OCI-LY7 (cell line): ENCODE data around the gene TBC1D4.

Experiments used
- EZH2phosphoT487 ChIP-seq: fragments of 200-600 bp; sonication (generic); IDR thresholded peaks from 2 replicates; pipeline ENCODE4 v1.6.1; 2018; ENCODE audit warnings: low read depth, borderline replicate concordance, mild to moderate bottlenecking, mixed run types, antibody characterized with exemption, low read length, moderate library complexity, mixed read lengths
- TF ChIP-seq, protein P1 (sequence below): fragments of 200-600 bp; sonication (generic); conservative IDR thresholded peaks from 2 replicates; pipeline ENCODE4 v1.5.1; 2014; ENCODE audit warnings: mild to moderate bottlenecking, antibody characterized with exemption, low read length, moderate library complexity, mixed read lengths

DNA sequence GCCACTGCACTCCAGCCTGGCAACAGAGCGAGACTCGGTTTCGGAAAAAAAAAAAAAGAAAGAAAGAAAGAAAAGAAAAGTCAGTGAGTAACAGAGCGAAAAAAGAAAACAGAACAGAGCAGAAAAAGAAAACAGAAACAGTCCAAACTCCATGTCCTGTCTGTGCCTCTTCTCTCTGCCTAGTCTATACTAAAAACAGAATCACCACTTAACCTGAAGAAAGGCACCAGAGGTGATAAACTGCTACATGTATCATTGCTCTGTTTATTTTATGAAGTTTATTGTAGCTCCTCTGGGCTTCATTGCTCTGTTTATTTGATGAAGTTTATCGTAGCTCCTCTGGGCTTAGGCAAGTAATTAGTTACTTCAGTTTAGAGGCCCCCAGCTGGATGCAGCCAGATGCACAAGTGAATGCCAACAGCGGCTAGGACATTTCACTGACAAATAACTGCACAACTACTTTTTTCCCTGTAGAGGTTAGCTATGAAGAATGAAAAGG, 39.2 kb downstream of the TBC1D4 start:
- TF ChIP-seq, protein P1, sequence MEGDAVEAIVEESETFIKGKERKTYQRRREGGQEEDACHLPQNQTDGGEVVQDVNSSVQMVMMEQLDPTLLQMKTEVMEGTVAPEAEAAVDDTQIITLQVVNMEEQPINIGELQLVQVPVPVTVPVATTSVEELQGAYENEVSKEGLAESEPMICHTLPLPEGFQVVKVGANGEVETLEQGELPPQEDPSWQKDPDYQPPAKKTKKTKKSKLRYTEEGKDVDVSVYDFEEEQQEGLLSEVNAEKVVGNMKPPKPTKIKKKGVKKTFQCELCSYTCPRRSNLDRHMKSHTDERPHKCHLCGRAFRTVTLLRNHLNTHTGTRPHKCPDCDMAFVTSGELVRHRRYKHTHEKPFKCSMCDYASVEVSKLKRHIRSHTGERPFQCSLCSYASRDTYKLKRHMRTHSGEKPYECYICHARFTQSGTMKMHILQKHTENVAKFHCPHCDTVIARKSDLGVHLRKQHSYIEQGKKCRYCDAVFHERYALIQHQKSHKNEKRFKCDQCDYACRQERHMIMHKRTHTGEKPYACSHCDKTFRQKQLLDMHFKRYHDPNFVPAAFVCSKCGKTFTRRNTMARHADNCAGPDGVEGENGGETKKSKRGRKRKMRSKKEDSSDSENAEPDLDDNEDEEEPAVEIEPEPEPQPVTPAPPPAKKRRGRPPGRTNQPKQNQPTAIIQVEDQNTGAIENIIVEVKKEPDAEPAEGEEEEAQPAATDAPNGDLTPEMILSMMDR, result no peak
- TF ChIP-seq EZH2phosphoT487, result no peak
